Gastroesophageal sphincter (tissue), 3 donors: Measurements from ENCODE around the gene MYO7A.

Experiments used
- CTCF ChIP-seq, 4 experiments: fragments of 200-600 bp in 2 of 4; fragments of 450-650 bp in 2 of 4; sonication (generic) in 1 of 4; IDR thresholded peaks; one replicate each; pipeline ENCODE4 v1.5.1; 2017 to 2019; ENCODE audit warnings: antibody characterized with exemption in 4 of 4, mild to moderate bottlenecking in 2 of 4, moderate library complexity in 2 of 4
- EP300 ChIP-seq: sonication (generic); formaldehyde crosslinking; IDR thresholded peaks from one replicate; pipeline ENCODE4 v1.6.1; 2017; ENCODE audit warnings: antibody characterized with exemption, mild to moderate bottlenecking
- POLR2A ChIP-seq, 2 donors: fragments of 450-650 bp; IDR thresholded peaks; one replicate each; pipeline ENCODE4 v1.6.1; 2017; ENCODE audit warnings: antibody characterized with exemption in 2 of 2, mild to moderate bottlenecking in 2 of 2, moderate library complexity in 1 of 2
- POLR2AphosphoS5 ChIP-seq: sonication (generic); formaldehyde crosslinking; IDR thresholded peaks from one replicate; pipeline ENCODE4 v1.6.1; 2017; ENCODE audit warnings: antibody characterized with exemption

DNA sequence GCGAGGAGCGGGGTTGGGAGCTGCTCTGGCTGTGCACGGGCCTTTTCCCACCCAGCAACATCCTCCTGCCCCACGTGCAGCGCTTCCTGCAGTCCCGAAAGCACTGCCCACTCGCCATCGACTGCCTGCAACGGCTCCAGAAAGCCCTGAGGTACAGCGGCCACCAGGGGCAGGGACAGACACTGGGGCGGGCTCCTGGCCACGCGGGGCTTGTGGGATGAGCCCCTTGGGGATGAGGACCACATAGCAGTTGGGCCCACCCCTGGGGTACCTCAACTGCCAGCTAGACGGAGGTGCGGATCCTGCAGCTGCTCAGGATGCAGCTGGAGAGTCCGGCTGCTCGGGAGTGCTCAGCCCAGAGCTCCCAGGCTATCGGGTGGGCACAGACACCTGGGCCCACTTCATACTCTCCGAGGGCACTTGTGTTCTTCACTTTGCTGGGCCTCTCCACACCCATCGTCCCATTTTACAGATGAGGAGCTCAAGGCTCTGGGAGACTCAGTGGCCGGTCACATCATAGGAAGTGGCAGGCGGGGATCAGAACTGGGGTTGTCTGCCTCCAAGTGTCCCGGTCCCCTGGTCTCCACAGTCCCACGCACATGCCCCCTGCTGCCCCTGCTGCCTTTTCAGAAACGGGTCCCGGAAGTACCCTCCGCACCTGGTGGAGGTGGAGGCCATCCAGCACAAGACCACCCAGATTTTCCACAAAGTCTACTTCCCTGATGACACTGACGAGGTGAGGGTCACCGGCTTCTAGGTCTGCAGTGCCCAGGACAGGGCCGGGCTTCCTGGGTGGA, 77.6 kb downstream of the MYO7A start:
- no peak for TF ChIP-seq CTCF (IDR thresholded peaks at IDR 0.05)
- no peak for TF ChIP-seq POLR2A (IDR thresholded peaks at IDR 0.05)
- TF ChIP-seq EP300, result no peak
- TF ChIP-seq POLR2AphosphoS5, result no peak
